SIG-M5 treated with dmso at 0.1 percent for 504 hours (cell line): ENCODE data around the gene ARHGAP30.

Source experiments
- DNase-seq: peaks from one replicate; lab custom pipeline; 2025; ENCODE audit not compliant: unreplicated experiment; lab: John Stamatoyannopoulos, UW

Gene ARHGAP30

DNA sequence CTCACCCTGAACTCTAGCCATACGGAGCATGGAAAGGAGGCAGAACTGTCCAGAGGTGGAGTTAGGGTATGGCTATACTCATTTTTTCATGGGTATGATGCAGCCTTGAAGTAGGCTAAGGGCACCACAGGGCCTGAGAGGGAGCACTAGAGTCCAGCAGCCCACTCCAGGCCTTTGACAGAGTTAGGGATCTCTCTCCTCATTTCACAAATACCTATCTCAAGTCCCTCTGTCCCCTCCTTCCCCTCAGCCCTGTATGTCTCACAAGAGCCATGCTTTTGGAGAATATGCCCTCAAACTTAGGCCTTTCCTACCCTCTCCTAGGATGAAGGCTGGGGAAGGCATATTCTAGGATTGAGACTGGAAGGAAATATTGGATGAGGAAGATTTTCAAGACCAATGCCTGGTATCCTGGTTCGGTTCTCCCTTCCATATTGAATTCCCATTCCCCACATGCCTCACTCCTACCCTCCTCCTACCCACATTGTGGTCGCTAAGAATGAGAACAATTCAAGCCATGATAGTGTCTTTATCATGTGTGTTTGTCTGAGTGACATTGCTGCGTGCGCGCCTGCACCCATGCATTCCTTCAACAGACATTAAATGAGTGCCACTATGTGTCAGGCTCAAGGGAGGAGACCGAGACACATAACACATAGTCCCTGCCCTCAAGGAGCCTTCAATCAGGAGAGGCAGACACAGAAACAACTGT lies 22.3 kb upstream of the ARHGAP30 start:
- no peak for DNase-seq

DNA sequence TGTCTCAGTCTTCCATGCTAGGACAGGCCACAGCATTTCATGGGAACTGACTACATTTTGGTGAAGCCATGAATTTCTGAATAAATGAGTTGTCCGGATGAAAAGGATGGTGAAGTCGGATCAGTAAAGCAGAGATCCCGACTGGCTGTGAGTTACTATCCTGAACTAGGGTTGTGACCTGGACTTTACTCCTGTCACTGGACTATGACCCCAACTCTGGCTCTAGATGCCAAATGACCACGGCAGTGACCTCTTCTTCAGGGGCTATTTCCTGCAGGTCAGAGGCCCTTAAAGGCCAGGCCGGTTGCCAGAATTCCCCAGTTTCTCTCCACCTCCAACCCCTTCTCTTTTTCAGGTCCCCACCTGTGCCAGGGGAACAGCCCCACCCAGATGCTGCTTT lies 21.4 kb upstream of the ARHGAP30 start:
- DNase-seq: no peak

DNA sequence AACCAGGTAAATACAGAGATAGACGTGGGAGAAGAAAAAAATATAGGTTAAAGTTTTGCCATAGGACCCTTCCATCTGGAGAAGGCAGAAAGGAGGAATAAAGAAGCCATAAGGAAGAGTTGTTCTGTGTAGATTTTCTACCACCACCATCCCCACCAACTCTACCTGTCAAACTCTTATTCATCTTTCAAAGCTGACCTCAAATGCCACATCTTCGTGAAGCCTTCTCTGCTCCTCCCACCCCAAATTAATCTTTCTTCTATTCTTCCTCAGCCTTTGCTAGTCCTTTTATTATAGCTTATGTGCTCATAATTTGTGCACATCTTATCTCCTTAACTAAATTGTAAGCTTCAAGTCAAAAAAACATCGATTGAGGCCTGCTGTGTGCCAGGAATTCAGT lies 20.9 kb upstream of the ARHGAP30 start:
- no peak for DNase-seq

DNA sequence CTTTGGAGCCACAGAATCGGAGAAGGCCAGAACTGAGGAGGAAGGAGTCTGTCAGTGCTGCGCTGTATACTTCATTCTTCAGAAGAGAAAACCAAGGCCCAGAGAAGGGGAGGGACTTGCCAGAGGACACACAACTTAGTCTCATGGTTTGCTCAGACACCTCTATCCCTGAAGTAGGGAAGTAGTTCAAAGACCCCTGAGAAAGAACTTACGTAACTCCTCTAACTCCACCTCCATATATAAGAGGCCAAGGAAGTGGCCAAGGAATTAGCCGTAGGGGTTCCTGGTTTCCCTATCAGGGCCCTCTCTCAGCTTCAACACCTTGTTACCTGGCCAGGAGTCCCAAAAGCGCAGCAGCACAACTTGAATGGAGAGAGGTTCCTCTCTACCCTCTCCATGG lies 20.2 kb upstream of the ARHGAP30 start:
- DNase-seq: no peak

DNA sequence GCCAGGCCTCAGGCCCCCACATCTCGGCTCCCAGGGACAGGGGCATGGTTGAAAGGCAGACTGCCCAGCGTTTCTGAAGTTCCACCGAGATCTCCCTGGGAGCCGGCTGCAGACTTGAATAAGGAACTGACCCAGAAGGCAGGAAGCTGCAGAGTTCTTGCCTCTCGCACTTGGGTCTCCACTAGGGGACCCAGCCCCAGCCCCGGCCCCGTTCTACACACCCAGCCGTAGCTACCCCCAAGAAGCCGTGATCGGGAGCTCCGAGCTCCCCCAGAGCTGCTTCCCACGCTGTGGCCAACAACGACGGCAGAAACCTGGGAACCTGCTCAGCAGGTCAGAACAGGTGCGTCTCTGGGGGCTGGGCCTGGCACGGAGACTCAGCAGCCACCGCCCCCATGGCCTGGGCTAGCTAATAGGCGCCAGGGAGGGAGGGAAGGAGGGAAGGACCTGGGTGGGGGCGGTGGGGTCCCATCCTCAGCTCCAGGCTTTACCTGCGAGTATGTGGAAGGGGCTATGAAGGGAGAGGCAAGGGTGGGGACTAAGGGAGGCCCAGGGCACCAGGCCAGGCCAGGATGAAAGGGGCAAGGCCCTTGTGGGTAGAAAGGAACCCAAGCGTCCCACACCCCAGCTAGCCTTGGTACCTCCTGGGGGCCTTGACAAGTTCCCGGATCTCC lies 19.7 kb upstream of the ARHGAP30 start, which contains the start of gene NECTIN4:
TSS of gene NECTIN4 (minus strand) at position 308 of the 674 bp plus-strand sequence. CDS start at position 46, 262 bp downstream.
- DNase-seq: no peak

DNA sequence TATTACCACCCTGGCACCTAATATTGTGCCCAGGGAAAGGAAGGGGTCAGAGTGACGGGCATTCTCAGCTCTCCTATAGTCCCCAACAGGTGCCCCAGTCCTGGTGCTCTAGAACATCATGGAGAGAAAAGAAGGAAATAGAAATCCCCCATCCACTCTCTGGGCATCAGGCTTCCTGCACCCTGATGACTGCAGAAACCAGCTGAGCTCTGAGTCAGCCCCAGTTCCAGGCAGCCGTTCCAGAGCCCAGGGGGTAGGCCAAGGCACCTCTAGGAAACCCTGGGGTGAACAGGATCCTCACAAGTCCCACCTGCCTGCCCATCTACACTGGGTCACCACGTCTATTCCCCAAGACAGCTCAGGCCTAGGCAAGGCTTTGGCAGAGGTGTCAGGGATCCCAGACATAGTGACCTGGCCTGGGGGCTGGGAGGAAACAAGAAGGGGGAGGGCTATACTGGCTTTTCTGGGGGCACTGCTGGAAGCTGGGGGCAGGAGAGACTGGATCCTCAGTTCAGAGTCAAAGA lies 19.0 kb upstream of the ARHGAP30 start:
- no peak for DNase-seq

DNA sequence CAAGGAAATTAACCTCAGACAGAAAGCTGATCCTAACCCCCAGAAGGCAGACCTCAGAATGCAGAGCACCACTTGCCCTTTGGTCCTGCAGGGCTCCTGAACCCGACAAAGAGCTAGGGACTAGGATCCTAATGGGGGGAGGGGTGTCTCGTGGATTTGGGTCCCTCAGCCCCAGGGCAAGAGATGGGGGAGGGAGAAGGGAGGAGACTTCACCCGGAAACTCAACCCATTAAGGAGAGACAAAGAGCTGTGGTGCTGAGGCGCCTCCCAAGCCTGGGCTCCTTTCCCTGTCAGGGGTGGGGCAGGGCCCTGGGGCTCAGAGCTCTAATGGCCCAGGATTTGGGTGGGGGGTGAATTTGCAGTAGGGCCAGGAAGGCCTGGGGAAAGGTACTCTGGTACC lies 16.8 kb upstream of the ARHGAP30 start:
- DNase-seq: no peak

DNA sequence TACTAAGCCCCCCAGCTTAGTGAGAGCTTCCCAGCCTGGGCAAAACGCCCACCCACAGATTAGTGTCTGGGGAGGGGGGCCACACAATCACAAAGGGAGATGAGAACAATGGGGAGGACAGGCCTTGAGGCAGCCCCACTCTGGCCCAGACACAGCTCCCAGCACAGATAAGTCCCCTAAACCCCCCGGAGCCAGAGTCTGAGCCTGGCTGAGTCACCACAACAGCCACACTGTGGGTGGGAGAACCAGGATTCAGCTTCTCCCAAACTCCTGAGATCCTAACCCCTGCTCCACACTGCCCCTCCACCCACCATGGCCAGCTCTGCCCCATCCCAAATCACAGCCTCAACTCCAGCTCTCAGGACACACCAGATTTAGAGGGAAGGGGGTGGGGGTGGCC lies 15.5 kb upstream of the ARHGAP30 start:
- DNase-seq: no peak

DNA sequence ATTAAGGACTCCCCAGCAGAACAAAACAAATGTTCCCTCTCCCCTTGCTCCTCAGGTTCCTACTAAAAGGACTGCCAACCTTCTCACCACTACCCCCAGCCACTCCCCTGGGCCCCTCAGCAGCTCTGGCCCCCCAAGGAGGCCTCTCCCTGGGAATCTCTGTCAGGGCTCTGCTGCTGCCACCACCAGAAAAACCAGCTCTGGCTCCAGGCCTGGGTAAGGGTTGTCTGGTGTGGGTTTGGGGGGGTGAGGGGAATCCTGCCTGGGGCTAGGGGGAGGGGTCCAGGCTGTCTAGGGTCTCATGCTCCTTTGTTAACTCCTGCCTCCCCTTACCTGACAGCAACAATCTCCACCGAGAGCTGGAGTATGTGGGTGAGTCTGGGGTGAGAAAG lies 14.9 kb upstream of the ARHGAP30 start:
- DNase-seq: no peak

DNA sequence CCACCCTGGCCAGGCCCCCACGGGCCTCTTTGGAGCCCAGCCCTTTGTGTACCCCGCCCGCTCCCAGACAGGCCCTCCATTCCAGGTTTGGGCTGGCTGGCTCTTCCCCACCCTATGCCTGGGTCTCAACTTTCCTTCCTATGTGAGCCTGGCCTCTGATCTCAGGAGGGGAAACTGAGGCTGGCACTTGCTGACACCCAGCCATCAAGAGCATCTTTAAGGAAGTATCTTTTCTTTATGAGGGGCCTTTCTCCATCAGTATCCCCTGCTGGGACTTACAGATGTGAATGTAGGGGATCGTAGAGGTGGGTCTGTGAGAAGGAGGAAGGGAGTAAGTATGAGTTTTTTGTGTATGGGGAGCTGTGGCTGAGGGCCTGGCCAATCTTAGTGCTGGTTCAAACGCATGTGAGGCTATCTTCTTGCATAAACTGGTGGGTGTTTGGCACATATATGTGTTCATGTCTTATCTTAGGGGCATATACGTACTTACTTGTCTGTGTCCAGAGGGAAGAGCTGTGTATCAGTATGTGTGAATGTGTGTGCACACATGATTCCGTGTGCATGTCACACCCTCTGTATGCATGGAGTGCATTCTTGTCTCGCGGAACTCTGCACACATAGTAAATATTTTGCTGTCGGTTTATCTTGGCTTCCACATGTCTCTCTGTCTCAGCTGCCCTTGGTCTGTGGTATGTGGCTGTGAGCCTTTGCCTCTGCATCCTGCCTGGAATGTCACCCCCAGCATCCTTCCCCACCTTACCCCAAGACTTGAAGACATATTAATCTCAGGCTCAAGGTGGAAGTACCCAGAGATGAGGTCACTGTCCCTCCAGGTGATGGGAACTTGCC lies 14.3 kb upstream of the ARHGAP30 start:
- peak; percentile 28 for DNase-seq

DNA sequence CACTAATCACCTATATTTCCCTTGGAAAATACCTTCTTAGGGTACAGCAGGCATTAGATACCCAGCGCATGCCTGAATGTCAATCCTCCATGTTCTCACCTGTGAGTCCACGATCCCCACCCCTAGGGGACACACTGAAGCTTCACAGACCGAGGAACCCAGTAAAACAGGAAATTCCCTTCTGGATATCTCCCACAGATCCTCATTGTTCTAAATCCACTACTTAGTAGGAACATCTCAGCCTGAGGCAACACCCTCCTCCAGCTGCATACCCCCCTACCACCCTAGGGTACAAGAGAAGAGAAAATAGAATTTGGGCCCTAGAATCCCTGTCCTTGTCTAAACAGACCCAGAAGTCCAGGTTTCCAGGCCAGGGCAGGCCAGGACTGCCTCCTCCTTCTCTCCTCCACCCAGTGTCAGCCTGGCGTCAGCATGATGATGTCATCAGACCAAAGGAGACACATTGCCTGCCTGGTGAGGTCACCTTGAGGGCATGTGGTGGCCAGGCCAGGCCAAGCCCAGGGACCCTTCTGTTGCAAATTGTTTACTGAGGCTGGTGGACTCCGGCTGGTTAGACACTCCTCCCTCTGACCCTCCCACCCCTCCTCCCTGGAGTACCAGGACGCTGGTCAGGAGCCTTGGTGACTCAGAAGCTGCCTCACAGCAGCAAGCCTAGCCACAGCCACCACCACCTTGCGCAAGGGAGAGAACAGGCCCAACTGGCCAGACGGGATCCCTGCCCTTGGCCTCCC lies 13.5 kb upstream of the ARHGAP30 start:
- DNase-seq: peak; percentile 85

DNA sequence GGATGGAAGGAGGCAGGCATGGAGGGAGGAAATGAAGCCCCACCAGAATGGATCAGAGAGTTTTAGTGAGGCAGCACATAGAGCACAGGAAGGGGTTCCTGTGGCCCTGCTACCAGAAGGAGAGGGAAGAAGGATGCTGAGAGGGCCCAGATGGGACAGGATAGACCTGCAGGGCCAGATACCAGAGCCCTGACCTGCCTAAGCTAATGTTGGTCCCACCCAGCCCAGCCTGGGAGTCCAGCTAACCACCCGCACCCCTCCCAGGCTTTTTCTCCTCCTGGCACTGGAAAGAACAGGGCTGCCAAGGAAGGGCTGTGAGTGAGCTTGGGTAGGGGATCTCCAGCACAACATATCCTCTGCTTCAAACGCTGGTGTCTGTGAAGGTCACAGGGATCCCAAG lies 12.8 kb upstream of the ARHGAP30 start:
- DNase-seq: no peak

DNA sequence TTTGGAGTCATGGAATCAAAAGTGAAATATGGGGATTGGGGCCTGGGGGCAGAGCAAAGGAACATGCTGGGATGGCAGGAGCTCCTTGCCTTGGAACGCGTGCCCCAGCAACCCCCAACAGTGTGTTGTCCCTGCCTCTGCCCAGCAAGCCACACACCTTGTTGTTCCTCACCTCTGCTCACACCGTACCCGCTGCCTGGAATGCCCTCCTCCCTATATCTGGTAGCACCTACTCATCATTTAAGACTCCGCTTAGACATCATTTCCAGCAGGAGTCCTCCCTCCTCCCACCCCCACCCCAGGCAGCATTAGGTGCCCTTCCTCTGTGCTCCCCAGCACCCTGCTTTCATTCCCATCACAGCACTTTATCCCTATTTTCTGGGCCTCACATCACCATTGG lies 11.8 kb upstream of the ARHGAP30 start:
- DNase-seq: no peak

DNA sequence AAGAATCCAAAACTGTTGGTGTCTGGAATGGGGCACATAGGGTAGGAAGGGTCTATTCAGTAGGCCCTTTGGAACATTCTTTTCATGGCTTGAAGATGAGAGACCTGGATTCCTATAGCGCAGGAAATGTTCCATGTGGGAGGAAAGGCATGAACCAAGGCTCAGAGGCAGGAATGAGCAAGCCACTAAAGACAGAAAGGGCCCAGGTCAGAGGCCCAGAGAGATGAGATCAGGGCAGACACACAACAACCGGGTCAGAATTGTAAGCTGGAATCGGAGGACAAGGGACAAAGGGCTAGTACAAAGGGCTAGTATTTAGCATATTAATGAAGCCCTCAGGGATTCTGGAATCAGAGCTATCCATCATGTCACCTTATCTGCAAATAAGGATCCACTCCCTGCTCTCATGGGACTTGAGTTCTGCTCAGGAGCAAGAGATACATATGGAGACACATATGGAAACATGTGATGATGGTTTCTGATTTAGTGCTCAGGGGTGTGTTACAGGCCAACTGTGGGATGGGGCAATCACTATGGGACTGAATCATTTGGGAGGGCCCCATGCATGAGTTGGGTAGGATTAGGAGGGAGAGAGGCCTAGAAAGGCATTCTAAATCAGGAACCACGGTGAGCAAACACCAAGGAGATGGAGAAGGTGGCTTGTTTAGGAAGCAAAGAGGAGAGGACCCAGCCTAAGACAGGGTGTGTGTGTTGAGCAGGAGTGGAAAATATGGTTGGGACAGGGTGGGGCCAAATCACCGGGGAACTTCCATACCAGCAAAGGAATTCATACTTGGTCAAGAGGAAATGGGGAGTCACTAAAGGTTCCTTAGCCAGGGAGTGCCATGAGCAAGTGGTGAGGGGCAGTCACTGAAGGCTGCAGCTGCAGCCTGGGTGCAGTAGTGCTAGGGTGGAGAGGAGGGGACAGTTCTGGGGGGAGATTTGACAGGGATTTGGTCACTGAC lies 11.0 kb upstream of the ARHGAP30 start:
- no peak for DNase-seq

DNA sequence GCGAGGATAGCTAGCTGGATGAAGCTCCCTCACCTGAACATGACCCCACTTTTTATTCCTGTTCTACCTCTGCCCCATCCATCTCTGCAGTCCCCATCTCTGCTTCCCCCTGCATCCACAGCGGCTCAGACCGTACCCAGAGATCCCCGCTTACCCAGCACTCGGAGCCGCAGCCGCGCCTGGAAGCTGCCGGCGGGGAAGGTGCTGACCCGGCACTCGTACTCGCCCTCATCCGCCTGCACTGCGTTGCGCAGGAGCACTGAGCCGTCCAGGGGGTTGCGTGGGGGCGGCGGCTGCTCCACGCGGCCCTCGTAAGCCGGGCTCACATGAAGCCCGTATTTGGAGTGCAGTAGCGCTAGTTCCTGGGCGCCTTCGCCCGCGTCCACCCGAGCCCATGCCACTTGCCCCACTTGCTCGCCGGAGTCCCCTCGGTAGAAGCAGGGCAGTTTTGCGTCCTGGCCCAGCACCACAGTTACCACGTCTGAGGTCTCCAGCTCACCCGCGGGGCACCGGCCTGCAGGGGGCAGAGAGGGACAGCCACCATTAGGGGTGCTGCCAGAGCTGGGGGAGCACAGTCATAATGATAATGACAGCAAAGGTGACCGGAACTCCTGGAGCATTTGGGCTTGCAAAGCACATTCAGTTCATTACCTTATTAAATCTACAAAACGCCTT lies 9.9 kb upstream of the ARHGAP30 start:
- DNase-seq: no peak

DNA sequence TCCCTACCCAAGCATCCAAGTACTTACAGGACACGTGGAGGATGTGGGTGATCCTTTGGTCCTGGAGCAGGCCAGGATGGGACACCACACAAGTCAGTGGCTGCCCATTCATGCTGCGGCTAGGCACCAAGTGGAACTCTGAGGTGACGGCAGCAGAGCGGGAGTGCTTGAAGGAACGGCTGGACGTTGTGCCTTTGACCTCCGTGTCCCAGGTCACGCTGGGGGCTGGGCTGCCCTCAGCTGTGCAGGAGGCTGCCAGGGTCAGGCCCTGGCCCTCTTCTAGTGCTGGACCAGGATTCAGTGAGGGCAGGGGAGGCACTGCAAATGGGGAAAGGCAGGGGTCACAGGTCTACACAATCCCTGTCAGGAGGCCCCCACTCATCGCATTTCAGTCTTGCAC lies 7.7 kb upstream of the ARHGAP30 start:
- no peak for DNase-seq

DNA sequence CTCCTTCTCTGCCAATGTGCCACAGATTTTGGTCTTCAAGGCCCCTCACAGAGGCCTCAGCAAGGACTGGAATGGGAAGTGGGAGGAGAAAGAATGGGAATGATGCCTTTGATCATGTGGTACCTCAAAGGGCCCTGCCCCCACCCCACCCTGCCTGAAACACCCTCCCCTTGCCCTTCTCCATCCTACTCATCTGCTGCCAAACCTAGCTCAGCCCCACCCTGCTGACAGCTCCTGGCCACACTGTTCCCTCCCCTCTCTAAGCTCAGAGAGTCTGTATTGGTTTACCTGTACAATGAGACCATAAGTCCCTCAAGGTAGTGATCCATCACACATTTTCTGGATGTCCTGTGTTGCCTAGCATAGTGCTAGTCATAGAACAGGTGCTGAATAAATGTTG lies 6.7 kb upstream of the ARHGAP30 start:
- DNase-seq: no peak

DNA sequence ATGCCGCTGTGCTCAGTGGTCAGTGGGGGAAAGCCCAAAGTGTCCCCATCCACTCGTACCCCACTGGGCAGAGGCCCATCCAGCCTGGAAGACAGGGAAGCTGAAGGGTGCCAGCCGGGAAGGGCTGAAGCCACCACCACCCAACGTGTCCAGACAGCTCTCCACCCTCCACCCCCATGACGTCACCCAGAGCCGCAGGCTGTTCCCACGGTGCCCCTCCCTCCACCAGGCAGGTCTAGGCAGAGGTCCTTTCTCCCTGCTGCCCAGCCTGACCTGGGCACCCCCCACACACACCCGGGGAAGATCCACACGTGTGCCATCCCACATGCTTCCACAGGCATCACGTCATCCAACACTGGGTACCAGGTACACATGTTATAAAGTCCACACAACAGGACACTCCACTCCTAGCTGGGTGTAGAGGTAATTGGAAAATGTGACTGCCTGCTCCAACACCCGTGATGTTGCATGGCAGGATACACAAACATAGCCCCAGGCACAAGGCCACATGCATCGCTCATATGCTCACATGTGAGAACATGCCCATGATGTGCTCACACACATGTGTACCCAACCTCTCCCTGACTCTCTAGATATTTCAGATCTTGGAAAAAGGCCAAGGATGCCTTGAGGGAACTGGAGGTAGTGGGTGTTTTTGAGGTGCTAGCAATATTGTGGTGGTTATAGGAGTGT lies 5.1 kb upstream of the ARHGAP30 start:
- no peak for DNase-seq
